Measurements from ENCODE around the gene GAGE1. TPM values are rescaled to one million over a fixed set of nuclear protein-coding genes. Genes with fewer than 3 reads are reported as not detected.
"Not testable (repeated sequence)": the region's sequence is repeated elsewhere in the genome, so short reads cannot be mapped to it uniquely, and the experiment has no call there.

Gene GAGE1
- not detected in 2 replicates for total RNA-seq

DNA sequence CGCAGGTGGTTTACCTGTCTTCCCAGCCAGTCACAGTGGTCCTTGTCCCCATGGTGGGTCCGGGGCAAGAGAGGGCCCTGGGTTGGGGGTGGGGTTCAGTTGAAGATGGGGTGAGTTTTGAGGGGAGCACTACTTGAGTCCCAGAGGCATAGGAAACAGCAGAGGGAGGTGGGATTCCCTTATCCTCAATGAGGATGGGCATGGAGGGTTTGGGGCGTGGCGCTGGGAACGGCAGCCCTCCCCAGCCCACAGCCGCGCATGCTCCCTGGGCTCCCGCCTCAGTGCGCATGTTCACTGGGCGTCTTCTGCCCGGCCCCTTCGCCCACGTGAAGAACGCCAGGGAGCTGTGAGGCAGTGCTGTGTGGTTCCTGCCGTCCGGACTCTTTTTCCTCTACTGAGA lies at the start of gene GAGE1:
TSS of gene GAGE1 (plus strand) at position 301 of the 400 bp plus-strand sequence. CDS start 1,155 bp downstream, outside the sequence.
- H3K4me3 ChIP-seq (ENCODE audit: low read depth, low read length), result not testable (repeated sequence)

GRCh38 chrX:49550989-49551388 lies 47.8 kb upstream of the GAGE1 start, which contains the start of gene GAGE12E:
Gene GAGE12E (plus strand): TSS chrX:49551289. CDS start chrX:49552444, 1,155 bp downstream.
- DNase-seq (ENCODE audit: low read depth); H3K4me3 ChIP-seq (ENCODE audit: low read depth, low read length): not testable (repeated sequence)

More for the DNA sequence above, at the start of gene GAGE1:
- DNase-seq (ENCODE audit: low read depth), result not testable (repeated sequence)

DNA sequence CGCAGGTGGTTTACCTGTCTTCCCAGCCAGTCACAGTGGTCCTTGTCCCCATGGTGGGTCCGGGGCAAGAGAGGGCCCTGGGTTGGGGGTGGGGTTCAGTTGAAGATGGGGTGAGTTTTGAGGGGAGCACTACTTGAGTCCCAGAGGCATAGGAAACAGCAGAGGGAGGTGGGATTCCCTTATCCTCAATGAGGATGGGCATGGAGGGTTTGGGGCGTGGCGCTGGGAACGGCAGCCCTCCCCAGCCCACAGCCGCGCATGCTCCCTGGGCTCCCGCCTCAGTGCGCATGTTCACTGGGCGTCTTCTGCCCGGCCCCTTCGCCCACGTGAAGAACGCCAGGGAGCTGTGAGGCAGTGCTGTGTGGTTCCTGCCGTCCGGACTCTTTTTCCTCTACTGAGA lies 38.3 kb upstream of the GAGE1 start, which contains the start of gene GAGE12F:
TSS of gene GAGE12F (plus strand) at position 301 of the 400 bp plus-strand sequence. CDS start 1,155 bp downstream, outside the sequence.
- not testable (repeated sequence) for H3K4me3 ChIP-seq (ENCODE audit: low read depth, low read length); DNase-seq (ENCODE audit: low read depth)

- not testable (repeated sequence) for H3K4me3 ChIP-seq (ENCODE audit: low read depth, low read length); DNase-seq (ENCODE audit: low read depth)
These were observed 30.1 kb upstream of the GAGE1 start for GRCh38 chrX:49568728-49569127.

- DNase-seq (ENCODE audit: low read depth); H3K4me3 ChIP-seq (ENCODE audit: low read depth, low read length): not testable (repeated sequence)
These were observed 29.7 kb upstream of the GAGE1 start for GRCh38 chrX:49569152-49569551.

GRCh38 chrX:49570100-49570499 lies 28.7 kb upstream of the GAGE1 start, which contains the start of gene GAGE12G:
Gene GAGE12G (plus strand): TSS chrX:49570400. CDS start chrX:49571555, 1,155 bp downstream.
- DNase-seq (ENCODE audit: low read depth); H3K4me3 ChIP-seq (ENCODE audit: low read depth, low read length): not testable (repeated sequence)

- not testable (repeated sequence) for H3K4me3 ChIP-seq (ENCODE audit: low read depth, low read length); DNase-seq (ENCODE audit: low read depth)
These were observed 19.2 kb upstream of the GAGE1 start, which contains the start of gene GAGE12H for GRCh38 chrX:49579649-49580048. Gene GAGE12H (plus strand): TSS chrX:49579949. CDS start chrX:49581104, 1,155 bp downstream.

- not testable (repeated sequence) for H3K4me3 ChIP-seq (ENCODE audit: low read depth, low read length); DNase-seq (ENCODE audit: low read depth)
These were observed 9.6 kb upstream of the GAGE1 start, which contains the start of gene GAGE2A for GRCh38 chrX:49589196-49589595. Gene GAGE2A (plus strand): TSS chrX:49589496. CDS start chrX:49590651, 1,155 bp downstream.

DNA sequence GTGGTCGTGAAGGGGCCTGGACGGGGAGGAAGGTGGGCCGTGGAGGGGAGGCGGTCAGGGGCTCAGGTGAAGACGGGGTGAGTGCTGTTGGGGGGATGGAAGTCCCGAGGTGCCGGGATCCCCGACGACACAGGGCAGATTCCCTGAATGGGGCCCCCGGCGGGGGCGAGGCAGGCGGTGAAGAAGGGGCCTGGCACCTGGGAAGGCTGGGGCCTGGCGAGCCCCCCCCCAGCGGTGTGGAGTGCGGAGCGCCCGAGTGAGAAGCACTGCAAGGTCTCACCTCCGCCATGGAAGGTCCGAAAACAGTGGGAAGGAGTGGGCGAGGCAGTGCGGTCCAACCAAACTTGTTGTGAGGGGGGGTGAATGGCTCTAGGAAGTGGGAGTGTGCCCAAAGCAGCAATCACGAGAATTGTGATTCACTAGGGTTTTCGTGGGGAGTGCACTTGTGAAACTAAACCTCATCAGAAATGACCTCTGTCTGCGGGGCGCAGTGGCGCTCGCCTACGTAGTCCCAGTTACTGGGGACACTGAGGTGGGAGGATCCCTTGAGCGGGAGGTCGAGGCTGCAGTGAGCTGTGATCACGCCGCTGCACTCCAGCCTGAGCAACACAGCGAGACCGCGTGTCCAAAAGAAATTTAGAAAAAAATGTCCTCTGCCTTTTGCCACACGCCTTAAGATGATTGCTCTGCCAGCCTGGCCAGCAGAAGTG lies 8.9 kb upstream of the GAGE1 start:
- not testable (repeated sequence) for H3K4me3 ChIP-seq (ENCODE audit: low read depth, low read length); DNase-seq (ENCODE audit: low read depth)

DNA sequence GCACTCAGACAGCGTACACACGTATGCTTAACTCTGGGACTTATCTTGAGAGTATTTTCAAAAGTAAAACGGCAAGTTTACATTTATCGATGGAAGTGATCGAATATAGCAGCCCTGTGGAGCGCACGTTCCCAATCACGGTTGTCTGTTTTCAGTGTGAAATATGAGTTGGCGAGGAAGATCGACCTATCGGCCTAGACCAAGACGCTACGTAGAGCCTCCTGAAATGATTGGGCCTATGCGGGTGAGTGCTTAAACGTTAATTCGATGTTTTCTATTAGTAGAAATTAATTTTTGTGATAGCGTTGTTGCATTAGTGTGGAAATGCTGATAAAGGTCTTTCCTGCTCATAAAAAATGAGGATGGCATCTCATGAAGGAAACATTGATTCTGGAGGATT lies 8.3 kb upstream of the GAGE1 start:
- not testable (repeated sequence) for DNase-seq (ENCODE audit: low read depth)

DNA sequence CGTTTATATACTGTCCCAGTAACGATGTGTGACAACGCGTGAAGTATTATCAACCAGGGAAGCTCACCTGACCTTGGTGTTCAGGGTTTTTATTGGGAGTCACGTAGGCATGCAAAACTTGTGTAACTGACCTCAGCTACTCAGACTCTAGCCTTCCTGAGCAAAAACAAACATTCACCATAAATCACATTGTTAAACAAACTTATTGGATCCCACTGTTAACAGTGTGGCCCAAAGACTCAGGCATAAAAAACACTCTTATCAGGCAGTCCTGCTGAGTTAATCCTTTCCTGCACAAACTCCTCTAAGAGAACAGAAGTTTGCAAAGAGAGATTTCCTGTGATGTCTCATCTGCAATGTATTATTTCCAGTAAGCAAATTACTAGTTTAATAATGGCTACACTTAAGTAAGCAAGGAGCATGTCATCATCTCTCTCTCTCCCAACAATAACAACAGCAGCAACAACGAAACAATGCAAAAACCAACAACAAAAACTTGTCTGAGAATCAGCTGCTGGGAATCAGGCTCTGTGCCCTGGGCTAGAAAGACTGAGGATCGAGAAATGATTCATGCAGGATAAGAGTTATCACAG lies 12.0 kb downstream of the GAGE1 start:
- H3K4me3 ChIP-seq (ENCODE audit: low read depth, low read length), result no peak overlapping the region
- TF ChIP-seq CTCF (conservative IDR thresholded peaks at IDR 0.05; ENCODE audit: low read depth, low read length), result no peak
- DNase-seq (ENCODE audit: low read depth), result no peak

More for the DNA sequence above, 8.3 kb upstream of the GAGE1 start:
- H3K4me3 ChIP-seq (ENCODE audit: low read depth, low read length), result not testable (repeated sequence)

DNA sequence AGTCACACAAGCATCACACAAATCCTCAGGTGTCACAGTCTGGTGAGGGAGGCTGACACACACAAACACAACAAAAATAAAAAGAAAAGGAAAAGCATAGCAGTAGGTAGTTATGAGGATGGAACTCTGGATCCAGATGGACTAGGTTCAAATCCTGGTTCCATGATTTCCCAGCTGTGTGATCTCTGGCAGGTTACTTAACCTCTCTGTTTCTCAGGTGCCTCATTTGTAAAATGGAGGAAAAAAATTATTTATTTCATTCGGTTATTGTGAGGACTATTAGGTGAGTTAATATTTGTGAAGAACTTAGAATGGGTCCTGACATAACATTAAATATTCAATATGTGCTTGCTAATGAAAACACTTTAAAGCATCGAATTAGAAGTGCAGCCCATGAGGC lies 19.8 kb downstream of the GAGE1 start:
- TF ChIP-seq CTCF (conservative IDR thresholded peaks at IDR 0.05; ENCODE audit: low read depth, low read length), result no peak
- DNase-seq (ENCODE audit: low read depth), result no peak
- H3K4me3 ChIP-seq (ENCODE audit: low read depth, low read length), result no peak overlapping the region
